Keratinocyte (primary cell): ENCODE data around the gene GATA3.

Experiments used
- CTCF ChIP-seq, 3 experiments: IDR thresholded peaks in 1 of 3; conservative IDR thresholded peaks in 1 of 3; optimal IDR thresholded peaks in 1 of 3; 2 replicates in 2 of 3; 3 replicates in 1 of 3; pipeline versions ENCODE3 to v1.5.1; 2011; ENCODE audit warnings: low read length in 3 of 3, mild to moderate bottlenecking in 3 of 3, moderate library complexity in 2 of 3, control low read depth in 1 of 3, inconsistent platforms in 1 of 3; ENCODE audit not compliant: insufficient read depth in 2 of 3; ENCODE audit errors: extremely low read depth in 1 of 3
- EZH2 ChIP-seq: IDR thresholded peaks from one replicate; pipeline ENCODE4 v1.6.1; 2012; ENCODE audit warnings: inconsistent platforms, mild to moderate bottlenecking, low read length, moderate library complexity

- TF ChIP-seq CTCF (optimal IDR thresholded peaks at IDR 0.05 in 1 of 3, IDR thresholded peaks at IDR 0.05 in 1 of 3, conservative IDR thresholded peaks at IDR 0.05 in 1 of 3; ENCODE audit: extremely low read depth in 1 of 3, insufficient read depth in 2 of 3, low read length in 3 of 3) = no peak
- no peak for TF ChIP-seq EZH2
Measured at GRCh38 chr10:8060704-8061121, 6.2 kb downstream of the GATA3 start.
